ENCODE data around the gene TNRC18.

- no peak for TF ChIP-seq RAD21 (IDR thresholded peaks at IDR 0.05; ENCODE audit: low read depth)
- TF ChIP-seq REST (IDR thresholded peaks at IDR 0.05; ENCODE audit: low read depth), result no peak
- no peak for TF ChIP-seq MAX (IDR thresholded peaks at IDR 0.05)
- no peak for TF ChIP-seq TCF12 (IDR thresholded peaks at IDR 0.05; ENCODE audit: low read depth)
- TF ChIP-seq TEAD4 (IDR thresholded peaks at IDR 0.05), result no peak
- no peak for TF ChIP-seq YY1 (IDR thresholded peaks at IDR 0.05; ENCODE audit: low read depth)
- TF ChIP-seq EGR1 (IDR thresholded peaks at IDR 0.05), result no peak
- TF ChIP-seq, protein P1, sequence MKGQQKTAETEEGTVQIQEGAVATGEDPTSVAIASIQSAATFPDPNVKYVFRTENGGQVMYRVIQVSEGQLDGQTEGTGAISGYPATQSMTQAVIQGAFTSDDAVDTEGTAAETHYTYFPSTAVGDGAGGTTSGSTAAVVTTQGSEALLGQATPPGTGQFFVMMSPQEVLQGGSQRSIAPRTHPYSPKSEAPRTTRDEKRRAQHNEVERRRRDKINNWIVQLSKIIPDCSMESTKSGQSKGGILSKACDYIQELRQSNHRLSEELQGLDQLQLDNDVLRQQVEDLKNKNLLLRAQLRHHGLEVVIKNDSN (IDR thresholded peaks at IDR 0.05), result no peak
- TF ChIP-seq TAF1 (IDR thresholded peaks at IDR 0.05; ENCODE audit: low read depth), result no peak
- TF ChIP-seq EP300 (IDR thresholded peaks at IDR 0.05; ENCODE audit: borderline replicate concordance), result no peak
- no peak for TF ChIP-seq CEBPB (IDR thresholded peaks at IDR 0.05)
- no peak for TF ChIP-seq FOXM1 (IDR thresholded peaks at IDR 0.05; ENCODE audit: borderline replicate concordance, low read depth)
These were observed 66.9 kb downstream of the TNRC18 start for GRCh38 chr7:5356751-5357119.

Data from Ishikawa (cell line).